ENCODE measurements around the gene PNKP. TPM values are rescaled to one million over a fixed set of nuclear protein-coding genes. Genes with fewer than 3 reads are reported as not detected.

Gene PNKP
- total RNA-seq, 2 experiments from 2014 or later = 58.8 to 65.9 TPM

DNA sequence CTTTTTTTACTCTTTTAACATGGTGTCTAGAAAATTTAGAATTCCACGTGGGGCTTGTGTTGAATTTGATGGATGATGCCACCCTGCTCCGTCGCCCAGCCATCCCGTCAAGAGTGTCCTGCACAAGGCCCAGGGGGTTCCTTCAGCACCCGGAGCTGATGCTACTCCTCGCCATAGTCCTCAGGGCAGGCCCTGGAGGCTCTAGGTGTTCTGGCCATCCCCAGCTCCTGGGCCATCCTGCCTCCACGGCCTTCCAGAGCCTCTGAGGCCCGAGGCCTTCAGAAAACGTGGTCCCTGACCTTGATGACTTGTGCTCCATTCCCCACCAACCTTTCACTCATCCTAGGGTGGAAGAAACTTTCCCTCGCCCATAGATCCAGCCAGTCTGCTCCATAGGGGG lies 6.5 kb upstream of the PNKP start:
- intact Hi-C loops (cut with micrococcal nuclease) = loop anchor here (10.0 kb wide), 1 partner anchor 51 kb away; the partner anchor contains the start of genes ATF5 and NUP62
- Mint-ChIP-seq H3K9me3 (no peaks in the 10 kb centered on the region), H3K27me3 (no peaks in the 10 kb centered on the region), H3K36me3 (ENCODE audit: low read depth) (peaks cover 7% of the 10 kb centered on the region), H3K4me3 (no peak overlapping the region), H3K27ac (no peak overlapping the region), H3K4me1 (ENCODE audit: low read depth) (peaks cover 26% of the 10 kb centered on the region)
- ATAC-seq (no peak), DNase-seq (no peak)
- POLR2A ChIA-PET = no interaction called here
- TF ChIP-seq, protein P1, sequence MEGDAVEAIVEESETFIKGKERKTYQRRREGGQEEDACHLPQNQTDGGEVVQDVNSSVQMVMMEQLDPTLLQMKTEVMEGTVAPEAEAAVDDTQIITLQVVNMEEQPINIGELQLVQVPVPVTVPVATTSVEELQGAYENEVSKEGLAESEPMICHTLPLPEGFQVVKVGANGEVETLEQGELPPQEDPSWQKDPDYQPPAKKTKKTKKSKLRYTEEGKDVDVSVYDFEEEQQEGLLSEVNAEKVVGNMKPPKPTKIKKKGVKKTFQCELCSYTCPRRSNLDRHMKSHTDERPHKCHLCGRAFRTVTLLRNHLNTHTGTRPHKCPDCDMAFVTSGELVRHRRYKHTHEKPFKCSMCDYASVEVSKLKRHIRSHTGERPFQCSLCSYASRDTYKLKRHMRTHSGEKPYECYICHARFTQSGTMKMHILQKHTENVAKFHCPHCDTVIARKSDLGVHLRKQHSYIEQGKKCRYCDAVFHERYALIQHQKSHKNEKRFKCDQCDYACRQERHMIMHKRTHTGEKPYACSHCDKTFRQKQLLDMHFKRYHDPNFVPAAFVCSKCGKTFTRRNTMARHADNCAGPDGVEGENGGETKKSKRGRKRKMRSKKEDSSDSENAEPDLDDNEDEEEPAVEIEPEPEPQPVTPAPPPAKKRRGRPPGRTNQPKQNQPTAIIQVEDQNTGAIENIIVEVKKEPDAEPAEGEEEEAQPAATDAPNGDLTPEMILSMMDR (IDR thresholded peaks at IDR 0.05) = no peak
- CTCF ChIA-PET = no interaction called here

DNA sequence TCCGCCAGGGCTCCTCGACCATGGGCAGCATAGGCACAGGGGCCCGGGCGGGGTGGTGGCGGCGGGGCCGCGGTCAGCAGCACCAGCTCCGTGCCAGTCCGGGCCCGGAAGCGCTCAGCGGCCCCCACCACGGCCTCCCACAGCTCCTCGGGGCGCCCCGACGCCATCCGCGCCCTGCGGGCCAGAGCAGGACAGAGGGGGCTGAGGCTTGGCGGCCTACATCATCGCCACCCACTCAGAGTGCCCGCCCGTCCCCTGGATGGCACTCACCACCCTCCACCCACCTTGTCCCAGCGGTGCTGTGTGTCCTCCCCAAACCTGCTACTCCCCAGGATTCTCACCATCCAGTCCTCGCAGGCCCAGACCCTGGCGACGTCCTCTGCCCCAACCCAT lies 5.7 kb upstream of the PNKP start:
- Mint-ChIP-seq H3K36me3 (ENCODE audit: low read depth) (peaks cover 5% of the 10 kb centered on the region), H3K4me3 (no peak overlapping the region), H3K27ac (no peak overlapping the region), H3K9me3 (no peaks in the 10 kb centered on the region), H3K27me3 (no peaks in the 10 kb centered on the region), H3K4me1 (ENCODE audit: low read depth) (peaks cover 27% of the 10 kb centered on the region)
- POLR2A ChIA-PET = interaction anchor here (0.7 kb wide), 1 partner anchor 42 kb away, joined by 3 read pairs; no protein-coding TSS in a partner anchor
- intact Hi-C loops (cut with micrococcal nuclease) = loop anchor here (10.0 kb wide), 1 partner anchor 52 kb away; the partner anchor contains the start of genes ATF5 and NUP62
- ATAC-seq = no peak
- no peak for DNase-seq
- CTCF ChIA-PET = no interaction called here
- TF ChIP-seq, protein P1 (IDR thresholded peaks at IDR 0.05) = no peak

DNA sequence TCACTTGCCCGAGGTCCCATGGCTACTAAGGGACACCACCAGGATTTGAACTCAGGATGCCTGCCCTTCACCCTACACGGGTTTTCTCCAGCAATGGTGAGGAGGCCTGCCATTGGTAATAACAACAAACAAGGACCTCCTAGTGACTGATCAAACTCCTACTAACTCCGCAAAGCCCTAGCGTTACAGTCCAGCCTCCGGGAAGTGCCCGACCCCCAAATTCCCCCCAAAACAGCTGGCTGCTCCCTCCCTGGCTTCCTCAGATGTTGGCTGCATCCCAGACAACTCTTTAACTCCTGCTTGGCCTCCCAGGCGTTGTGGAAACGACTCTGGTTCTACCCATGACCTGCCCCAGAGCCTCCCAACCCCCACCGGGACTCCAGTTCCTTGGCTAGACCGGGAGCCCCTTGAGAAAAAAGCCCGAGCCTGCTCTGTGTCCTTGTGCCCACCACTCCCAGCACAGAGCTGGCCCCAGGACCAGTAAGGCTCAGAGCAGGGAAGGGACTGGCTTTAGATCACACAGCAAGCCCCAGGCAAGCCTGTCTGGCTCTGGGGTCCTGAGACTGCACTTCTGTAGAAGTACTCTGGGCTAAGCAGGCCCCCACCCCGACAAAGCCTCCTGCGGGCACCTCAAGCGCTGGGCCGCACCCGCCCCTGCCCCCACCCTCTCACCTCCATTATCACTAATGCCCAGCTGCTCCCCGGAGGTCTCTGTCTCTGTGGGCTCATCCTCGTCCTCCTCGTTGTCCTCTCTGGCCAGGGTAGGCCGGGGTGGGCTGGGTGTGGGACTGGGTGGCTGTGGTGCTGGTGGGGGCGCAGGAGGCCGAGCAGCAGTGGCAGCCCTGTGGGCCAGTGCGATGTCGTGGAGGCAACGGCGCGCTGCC lies 5.1 kb upstream of the PNKP start:
- Mint-ChIP-seq H3K4me1 (ENCODE audit: low read depth) (peaks cover 28% of the 10 kb centered on the region), H3K4me3 (no peak overlapping the region), H3K27me3 (no peaks in the 10 kb centered on the region), H3K9me3 (no peaks in the 10 kb centered on the region), H3K36me3 (ENCODE audit: low read depth) (peaks cover 3% of the 10 kb centered on the region), H3K27ac (no peak overlapping the region)
- intact Hi-C loops (cut with micrococcal nuclease) = loop anchor here (10.0 kb wide), 1 partner anchor 52 kb away; the partner anchor contains the start of genes ATF5 and NUP62
- POLR2A ChIA-PET = interaction anchor here (0.7 to 2.1 kb wide), 2 partner anchors 21 to 42 kb away, joined by 3 to 6 read pairs; partner anchors contain the start of gene PTOV1
- CTCF ChIA-PET = no interaction called here
- TF ChIP-seq, protein P1 (IDR thresholded peaks at IDR 0.05) = no peak
- DNase-seq = no peak
- no peak for ATAC-seq

DNA sequence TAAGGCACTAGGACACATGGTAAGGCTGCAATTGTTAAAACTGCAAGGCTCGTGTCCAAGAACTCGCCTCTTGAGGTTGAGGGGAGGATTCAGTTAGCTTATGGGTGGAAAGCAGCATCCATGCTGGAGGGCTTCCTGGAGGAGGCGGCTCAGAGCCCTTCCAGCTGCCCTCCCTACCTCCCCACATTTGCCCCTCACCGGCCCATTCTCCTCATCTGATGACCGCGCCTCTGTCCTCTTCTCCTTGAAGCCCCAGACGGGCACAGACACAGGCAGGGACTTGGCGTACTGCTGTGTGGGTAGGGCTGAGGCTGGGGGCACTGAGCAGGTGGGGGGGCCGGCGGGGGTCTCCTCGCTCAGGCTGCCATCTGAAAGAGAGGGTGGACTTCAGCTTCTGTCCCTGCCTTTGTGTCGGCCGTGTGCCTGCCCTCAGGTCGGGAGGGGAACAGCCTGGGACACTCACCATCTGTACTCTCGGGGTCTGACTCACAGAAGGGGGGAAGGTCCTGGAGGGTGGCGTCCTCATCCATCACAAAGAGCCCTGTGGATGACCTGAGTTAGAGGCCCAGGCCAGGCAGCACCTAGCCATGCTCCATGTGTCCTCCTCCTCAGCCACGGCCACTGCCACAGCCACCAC lies 4.1 kb upstream of the PNKP start:
- Mint-ChIP-seq H3K4me3 (no peak overlapping the region), H3K27me3 (no peaks in the 10 kb centered on the region), H3K4me1 (ENCODE audit: low read depth) (peaks cover 32% of the 10 kb centered on the region), H3K36me3 (ENCODE audit: low read depth) (peaks cover 6% of the 10 kb centered on the region), H3K9me3 (no peaks in the 10 kb centered on the region), H3K27ac (peak overlapping the region; percentile 28)
- TF ChIP-seq, protein P1 (IDR thresholded peaks at IDR 0.05) = no peak
- DNase-seq (no peak), ATAC-seq (no peak)
- ChIA-PET POLR2A (interaction anchor here (2.1 kb wide), 1 partner anchor 20 kb away, joined by 6 read pairs; the partner anchor contains the start of gene PTOV1), CTCF (no interaction called here)
- intact Hi-C loops (cut with micrococcal nuclease) = loop anchor here (10.0 kb wide), 1 partner anchor 53 kb away; the partner anchor contains the start of genes ATF5 and NUP62
